ENCODE measurements around the gene CACNG7. TPM values are rescaled to one million over a fixed set of nuclear protein-coding genes. Genes with fewer than 3 reads are reported as not detected.

Gene CACNG7
- total and polyA plus RNA-seq, 2 experiments from 2014 or later = not detected

GRCh38 chr19:53910170-53910518 lies 1.1 kb downstream of the CACNG7 start:
- TF ChIP-seq EZH2phosphoT487 (IDR thresholded peaks at IDR 0.05; ENCODE audit: insufficient read depth, low read depth) = no peak; the same call in 1 of the 2 replicates
- TF ChIP-seq EZH2 (IDR thresholded peaks at IDR 0.05; ENCODE audit: insufficient read depth, poor library complexity, severe bottlenecking) = no peak
- peaks cover 7% of the 10 kb centered on the region; the same call in 1 of the 2 replicates for H3K4me1 ChIP-seq (ENCODE audit: insufficient read depth)
- no peak overlapping the region for H2AFZ ChIP-seq
- no peaks in the 10 kb centered on the region for H3K79me2 ChIP-seq (ENCODE audit: insufficient read depth)
- H3K4me2 ChIP-seq (ENCODE audit: unreplicated experiment) = no peak overlapping the region
- H4K20me1 ChIP-seq (ENCODE audit: insufficient read depth) = no peaks in the 10 kb centered on the region
- no peaks in the 10 kb centered on the region for H3K9me3 ChIP-seq (ENCODE audit: low read depth)
- H3K9ac ChIP-seq = no peak overlapping the region
- no peaks in the 10 kb centered on the region for H3K36me3 ChIP-seq (ENCODE audit: low read depth)
- in situ Hi-C loops (cut with MboI) = no loop called here
- no peaks in the 10 kb centered on the region for H3K9me2 ChIP-seq (ENCODE audit: insufficient read depth)
- no peak overlapping the region for H3K27ac ChIP-seq
- no peak for DNase-seq
- WGBS, 2 experiments (ENCODE audit: low coverage in 1 of 2, low lambda C conversion rate in 2 of 2, missing lambda C conversion rate in 2 of 2) = 1 to 2% methylated on average over 11 to 13 of the region's 13 CpGs
- peaks cover 56% of the 10 kb centered on the region for H3K27me3 ChIP-seq (replicated peaks; ENCODE audit: insufficient read depth)
- no peak overlapping the region for H3K4me3 ChIP-seq
- no peaks in the 10 kb centered on the region for H3F3A ChIP-seq (ENCODE audit: insufficient read depth)

DNA sequence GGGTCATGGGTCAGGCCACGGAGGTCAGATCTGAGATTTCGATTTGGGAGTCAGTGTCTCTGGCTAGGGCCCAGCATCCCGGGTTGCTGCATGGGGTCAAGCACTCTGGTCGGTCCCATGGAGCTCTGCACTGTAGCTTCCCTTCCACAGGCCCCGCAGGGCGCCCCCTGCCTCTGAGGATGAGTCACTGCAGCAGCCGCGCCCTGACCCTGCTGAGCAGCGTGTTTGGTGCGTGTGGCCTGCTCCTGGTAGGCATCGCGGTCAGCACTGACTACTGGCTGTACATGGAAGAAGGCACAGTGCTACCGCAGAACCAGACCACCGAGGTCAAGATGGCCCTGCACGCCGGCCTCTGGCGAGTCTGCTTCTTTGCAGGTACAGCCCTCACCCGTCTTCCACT lies 3.6 kb downstream of the CACNG7 start:
- peaks cover 43% of the 10 kb centered on the region for H3K27me3 ChIP-seq (replicated peaks; ENCODE audit: insufficient read depth)
- TF ChIP-seq EZH2 (IDR thresholded peaks at IDR 0.05; ENCODE audit: insufficient read depth, poor library complexity, severe bottlenecking) (no peak), EZH2phosphoT487 (IDR thresholded peaks at IDR 0.05; ENCODE audit: insufficient read depth, low read depth) (no peak)
- H3F3A ChIP-seq (ENCODE audit: insufficient read depth) = no peaks in the 10 kb centered on the region
- no peak overlapping the region for H2AFZ ChIP-seq
- no peaks in the 10 kb centered on the region for H4K20me1 ChIP-seq (ENCODE audit: insufficient read depth)
- H3K9ac ChIP-seq = no peak overlapping the region
- no peak overlapping the region for H3K27ac ChIP-seq
- H3K9me3 ChIP-seq (ENCODE audit: low read depth) = no peaks in the 10 kb centered on the region
- no peak overlapping the region for H3K4me3 ChIP-seq
- 77% methylated on average over 18 of the region's 18 CpGs for WGBS, 2 experiments (ENCODE audit: low coverage in 1 of 2, low lambda C conversion rate in 2 of 2, missing lambda C conversion rate in 2 of 2)
- peaks cover 7% of the 10 kb centered on the region; the same call in 1 of the 2 replicates for H3K4me1 ChIP-seq (ENCODE audit: insufficient read depth)
- H3K79me2 ChIP-seq (ENCODE audit: insufficient read depth) = no peaks in the 10 kb centered on the region
- H3K4me2 ChIP-seq (ENCODE audit: unreplicated experiment) = no peak overlapping the region
- H3K9me2 ChIP-seq (ENCODE audit: insufficient read depth) = no peaks in the 10 kb centered on the region
- in situ Hi-C loops (cut with MboI) = no loop called here
- no peak for DNase-seq
- H3K36me3 ChIP-seq (ENCODE audit: low read depth) = no peaks in the 10 kb centered on the region

- Histone ChIP-seq H3K27ac (no peak overlapping the region), H3F3A (ENCODE audit: insufficient read depth) (no peaks in the 10 kb centered on the region), H3K4me1 (ENCODE audit: insufficient read depth) (no peaks in the 10 kb centered on the region), H3K4me3 (no peak overlapping the region), H4K20me1 (ENCODE audit: insufficient read depth) (no peaks in the 10 kb centered on the region), H3K79me2 (ENCODE audit: insufficient read depth) (no peaks in the 10 kb centered on the region), H3K27me3 (replicated peaks; ENCODE audit: insufficient read depth) (peaks cover 22% of the 10 kb centered on the region), H2AFZ (no peak overlapping the region), H3K9me2 (ENCODE audit: insufficient read depth) (no peaks in the 10 kb centered on the region), H3K9me3 (ENCODE audit: low read depth) (no peaks in the 10 kb centered on the region), H3K36me3 (ENCODE audit: low read depth) (no peaks in the 10 kb centered on the region), H3K9ac (no peak overlapping the region), H3K4me2 (ENCODE audit: unreplicated experiment) (no peak overlapping the region)
- TF ChIP-seq EZH2phosphoT487 (IDR thresholded peaks at IDR 0.05; ENCODE audit: insufficient read depth, low read depth) = no peak
- WGBS, 2 experiments (ENCODE audit: low coverage in 1 of 2, low lambda C conversion rate in 2 of 2, missing lambda C conversion rate in 2 of 2) = 44 to 48% methylated on average over 6 to 8 of the region's 8 CpGs
- no peak for DNase-seq
- in situ Hi-C loops (cut with MboI) = no loop called here
These were observed 5.9 kb downstream of the CACNG7 start for GRCh38 chr19:53915000-53915399.

- no peaks in the 10 kb centered on the region for H3K9me3 ChIP-seq (ENCODE audit: low read depth)
- no peaks in the 10 kb centered on the region for H4K20me1 ChIP-seq (ENCODE audit: insufficient read depth)
- H3K9ac ChIP-seq = no peak overlapping the region
- no peak overlapping the region for H2AFZ ChIP-seq
- H3K79me2 ChIP-seq (ENCODE audit: insufficient read depth) = no peaks in the 10 kb centered on the region
- no peaks in the 10 kb centered on the region for H3F3A ChIP-seq (ENCODE audit: insufficient read depth)
- no peaks in the 10 kb centered on the region for H3K9me2 ChIP-seq (ENCODE audit: insufficient read depth)
- no peak for DNase-seq
- no peak overlapping the region for H3K4me2 ChIP-seq (ENCODE audit: unreplicated experiment)
- H3K36me3 ChIP-seq (ENCODE audit: low read depth) = no peaks in the 10 kb centered on the region
- no peak for TF ChIP-seq EZH2 (IDR thresholded peaks at IDR 0.05; ENCODE audit: insufficient read depth, poor library complexity, severe bottlenecking)
- TF ChIP-seq EZH2phosphoT487 (IDR thresholded peaks at IDR 0.05; ENCODE audit: insufficient read depth, low read depth) = no peak
- peaks cover 12% of the 10 kb centered on the region; the same call in 1 of the 2 replicates for H3K27me3 ChIP-seq (replicated peaks; ENCODE audit: insufficient read depth)
- H3K4me3 ChIP-seq = no peak overlapping the region
- no peaks in the 10 kb centered on the region for H3K4me1 ChIP-seq (ENCODE audit: insufficient read depth)
- WGBS, 2 experiments (ENCODE audit: low coverage in 1 of 2, low lambda C conversion rate in 2 of 2, missing lambda C conversion rate in 2 of 2) = 58 to 77% methylated on average over 6 of the region's 6 CpGs
- no peak overlapping the region for H3K27ac ChIP-seq
- in situ Hi-C loops (cut with MboI) = no loop called here
These were observed 6.9 kb downstream of the CACNG7 start for GRCh38 chr19:53916004-53916403.

DNA sequence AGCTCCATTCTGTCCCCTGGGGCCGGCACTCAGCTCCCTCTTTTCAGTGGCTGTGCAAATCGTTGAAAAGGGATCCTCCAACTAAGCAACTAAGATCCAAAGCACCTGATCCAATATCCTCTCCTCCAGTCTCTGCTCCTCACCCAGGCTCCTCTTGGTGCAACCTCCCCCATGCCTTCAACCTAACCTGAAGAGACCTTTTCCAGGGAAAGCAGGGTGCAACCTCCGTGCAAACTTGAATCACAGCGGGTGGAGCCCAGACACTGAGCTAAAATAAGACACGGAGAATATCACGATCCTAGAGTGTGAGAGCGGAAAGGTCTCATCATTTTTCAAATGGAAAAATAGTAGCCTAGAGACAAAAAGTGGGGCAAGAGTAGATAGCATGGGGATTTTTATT lies 8.3 kb downstream of the CACNG7 start:
- Histone ChIP-seq H3K9me3 (ENCODE audit: low read depth) (no peaks in the 10 kb centered on the region), H4K20me1 (ENCODE audit: insufficient read depth) (no peaks in the 10 kb centered on the region), H3K36me3 (ENCODE audit: low read depth) (no peaks in the 10 kb centered on the region), H3K79me2 (ENCODE audit: insufficient read depth) (no peaks in the 10 kb centered on the region), H3K27me3 (replicated peaks; ENCODE audit: insufficient read depth) (no peaks in the 10 kb centered on the region), H3K4me1 (ENCODE audit: insufficient read depth) (no peaks in the 10 kb centered on the region), H3K9ac (no peak overlapping the region), H3K9me2 (ENCODE audit: insufficient read depth) (no peaks in the 10 kb centered on the region), H3K4me2 (ENCODE audit: unreplicated experiment) (no peak overlapping the region), H3F3A (ENCODE audit: insufficient read depth) (no peaks in the 10 kb centered on the region), H2AFZ (no peak overlapping the region), H3K27ac (no peak overlapping the region), H3K4me3 (no peak overlapping the region)
- no peak for TF ChIP-seq EZH2 (IDR thresholded peaks at IDR 0.05; ENCODE audit: insufficient read depth, poor library complexity, severe bottlenecking)
- TF ChIP-seq EZH2phosphoT487 (IDR thresholded peaks at IDR 0.05; ENCODE audit: insufficient read depth, low read depth) = no peak
- WGBS, 2 experiments (ENCODE audit: low coverage in 1 of 2, low lambda C conversion rate in 2 of 2, missing lambda C conversion rate in 2 of 2) = 74 to 81% methylated on average over 7 of the region's 7 CpGs
- in situ Hi-C loops (cut with MboI) = no loop called here
- DNase-seq = no peak
